Amniotic stem cell (primary cell): ENCODE results near the gene LENG8.
"Not testable (repeated sequence)": the region's sequence is repeated elsewhere in the genome, so short reads cannot be mapped to it uniquely, and the experiment has no call there.

Experiments
- DNase-seq: peaks from one replicate; lab custom pipeline; 2025; lab: John Stamatoyannopoulos, UW

The LENG8 gene

GRCh38 chr19:54461613-54462012 lies 12.6 kb downstream of the LENG8 start:
- DNase-seq: no peak

- DNase-seq: no peak
Measured at GRCh38 chr19:54462047-54462654, 13.2 kb downstream of the LENG8 start.

GRCh38 chr19:54462655-54463530 lies 13.9 kb downstream of the LENG8 start:
- DNase-seq: peak; percentile 29

- peak; percentile 99 for DNase-seq
Measured at GRCh38 chr19:54463531-54464043, 14.6 kb downstream of the LENG8 start, which contains the start of gene LENG9. TSS of gene LENG9 (minus strand) at chr19:54463778. CDS start at chr19:54463526, 252 bp downstream.

- no peak for DNase-seq
Measured at GRCh38 chr19:54464044-54464629, 15.1 kb downstream of the LENG8 start.

- DNase-seq: peak; percentile 60
Measured at GRCh38 chr19:54464630-54465425, 15.8 kb downstream of the LENG8 start.

GRCh38 chr19:54465426-54466109 lies 16.6 kb downstream of the LENG8 start:
- DNase-seq: no peak

- DNase-seq: not testable (repeated sequence)
Measured at GRCh38 chr19:54466110-54466480, 17.1 kb downstream of the LENG8 start.

- no peak for DNase-seq
Measured at GRCh38 chr19:54469496-54469934, 20.5 kb downstream of the LENG8 start.

GRCh38 chr19:54470276-54470887 lies 21.4 kb downstream of the LENG8 start:
- DNase-seq: no peak

GRCh38 chr19:54470991-54471782 lies 22.2 kb downstream of the LENG8 start:
- no peak for DNase-seq

GRCh38 chr19:54473071-54473891 lies 24.3 kb downstream of the LENG8 start, which contains the start of gene CDC42EP5:
TSS of gene CDC42EP5 (minus strand) at chr19:54473296. CDS start at chr19:54465547, 7,749 bp downstream.
- peak; percentile 55 for DNase-seq

GRCh38 chr19:54473892-54474372 lies 24.9 kb downstream of the LENG8 start:
- DNase-seq: no peak

GRCh38 chr19:54475706-54476105 lies 26.7 kb downstream of the LENG8 start:
- DNase-seq: no peak

GRCh38 chr19:54477650-54478049 lies 28.7 kb downstream of the LENG8 start:
- no peak for DNase-seq

GRCh38 chr19:54478677-54479266 lies 29.8 kb downstream of the LENG8 start:
- DNase-seq: no peak

- no peak for DNase-seq
Measured at GRCh38 chr19:54480051-54480450, 31.1 kb downstream of the LENG8 start.

- DNase-seq: peak; percentile 42
Measured at GRCh38 chr19:54481326-54481930, 32.4 kb downstream of the LENG8 start.
